Activated naive CD4-positive, alpha-beta T cell treated with anti-CD3 and anti-CD28 coated beads, Interleukin-2, amount 10 ng/mL, durations not matched to agents 7 days and 5 days (primary cell): Measurements from ENCODE around the gene MRPL27.

Experiments used
- CTCF ChIA-PET: fragments of 350-600 bp; sonication (Branson Sonifier 250); formaldehyde crosslinking; loops from one replicate; lab custom pipeline; 2021; ENCODE audit warnings: antibody characterized with exemption; lab: Charles Lee
- DNase-seq: peaks from one replicate; pipeline ENCODE4 v3.0.0-alpha.2; 2020
- H3K27ac Mint-ChIP-seq: one replicate; pipeline ENCODE4 v1.8.0; 2021; ENCODE audit warnings: mild to moderate bottlenecking, moderate library complexity, mixed read lengths
- H3K27me3 Mint-ChIP-seq: one replicate; pipeline ENCODE4 v1.8.0; 2021; ENCODE audit warnings: mild to moderate bottlenecking, mixed read lengths
- H3K36me3 Mint-ChIP-seq: one replicate; pipeline ENCODE4 v1.8.0; 2021; ENCODE audit warnings: mixed read lengths
- H3K4me1 Mint-ChIP-seq: one replicate; pipeline ENCODE4 v1.8.0; 2021; ENCODE audit warnings: mixed read lengths
- H3K4me3 Mint-ChIP-seq: one replicate; pipeline ENCODE4 v1.8.0; 2021; ENCODE audit warnings: mild to moderate bottlenecking, moderate library complexity, mixed read lengths
- H3K9me3 Mint-ChIP-seq: one replicate; pipeline ENCODE4 v1.8.0; 2021; ENCODE audit warnings: mixed read lengths

The MRPL27 gene

DNA sequence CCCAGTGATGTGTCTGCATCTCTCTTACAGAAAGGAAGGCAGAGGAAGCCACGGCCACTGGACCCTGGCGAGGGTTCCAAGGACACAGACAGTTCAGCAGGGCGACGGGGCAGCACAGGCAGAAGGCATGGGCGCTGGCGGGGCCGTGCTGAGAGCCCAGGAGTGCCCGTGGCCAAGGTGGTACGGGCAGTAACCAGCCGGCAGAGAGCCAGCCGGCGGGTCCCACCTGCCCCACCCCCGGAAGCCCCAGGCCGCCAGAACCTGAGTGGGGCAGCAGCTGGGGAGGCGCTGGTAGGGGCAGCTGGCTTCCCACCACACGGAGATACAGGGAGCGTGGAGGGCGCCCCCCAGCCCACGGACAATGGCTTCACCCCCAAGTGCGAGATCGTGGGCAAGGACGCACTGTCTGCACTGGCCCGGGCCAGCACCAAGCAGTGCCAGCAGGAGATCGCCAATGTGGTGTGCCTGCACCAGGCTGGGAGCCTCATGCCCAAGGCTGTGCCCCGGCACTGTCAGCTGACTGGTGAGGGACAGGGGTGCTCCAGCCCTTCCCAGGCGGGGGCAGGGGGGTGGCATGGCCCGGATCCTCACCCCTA lies 19.3 kb downstream of the MRPL27 start:
- Mint-ChIP-seq H3K36me3 (peaks cover 16% of the 10 kb centered on the region), H3K9me3 (no peaks in the 10 kb centered on the region), H3K27me3 (no peaks in the 10 kb centered on the region), H3K27ac (no peak overlapping the region), H3K4me3 (no peak overlapping the region), H3K4me1 (peaks cover 5% of the 10 kb centered on the region)
- DNase-seq, result no peak
- CTCF ChIA-PET, result no interaction called here

GRCh38 chr17:50352693-50353599 lies 20.0 kb downstream of the MRPL27 start:
- Mint-ChIP-seq H3K4me1 (peaks cover 12% of the 10 kb centered on the region), H3K36me3 (peaks cover 14% of the 10 kb centered on the region), H3K9me3 (no peaks in the 10 kb centered on the region), H3K27me3 (no peaks in the 10 kb centered on the region), H3K4me3 (no peak overlapping the region), H3K27ac (no peak overlapping the region)
- DNase-seq, result no peak
- CTCF ChIA-PET, result interaction anchor here (1.3 to 1.4 kb wide), 2 partner anchors 9 to 13 kb away, joined by 3 to 5 read pairs; no protein-coding TSS in a partner anchor

- peaks cover 13% of the 10 kb centered on the region for H3K36me3 Mint-ChIP-seq
- CTCF ChIA-PET, result interaction anchor here (1.3 to 1.4 kb wide), 2 partner anchors 10 to 14 kb away, joined by 3 to 5 read pairs; no protein-coding TSS in a partner anchor
Measured at GRCh38 chr17:50352072-50352692, 20.8 kb downstream of the MRPL27 start.

GRCh38 chr17:50350733-50351132 lies 22.3 kb downstream of the MRPL27 start:
- no peaks in the 10 kb centered on the region for H3K9me3 Mint-ChIP-seq
- peaks cover 26% of the 10 kb centered on the region for H3K4me1 Mint-ChIP-seq
- H3K27ac Mint-ChIP-seq, result no peak overlapping the region
- no peak overlapping the region for H3K4me3 Mint-ChIP-seq
- H3K36me3 Mint-ChIP-seq, result peaks cover 11% of the 10 kb centered on the region
- no peak for DNase-seq
- CTCF ChIA-PET, result no interaction called here
- H3K27me3 Mint-ChIP-seq, result peaks cover 5% of the 10 kb centered on the region

More at GRCh38 chr17:50352072-50352692, 20.8 kb downstream of the MRPL27 start:
- Mint-ChIP-seq H3K9me3 (no peaks in the 10 kb centered on the region), H3K4me1 (peaks cover 19% of the 10 kb centered on the region), H3K27ac (no peak overlapping the region), H3K27me3 (no peaks in the 10 kb centered on the region), H3K4me3 (no peak overlapping the region)
- DNase-seq, result no peak

DNA sequence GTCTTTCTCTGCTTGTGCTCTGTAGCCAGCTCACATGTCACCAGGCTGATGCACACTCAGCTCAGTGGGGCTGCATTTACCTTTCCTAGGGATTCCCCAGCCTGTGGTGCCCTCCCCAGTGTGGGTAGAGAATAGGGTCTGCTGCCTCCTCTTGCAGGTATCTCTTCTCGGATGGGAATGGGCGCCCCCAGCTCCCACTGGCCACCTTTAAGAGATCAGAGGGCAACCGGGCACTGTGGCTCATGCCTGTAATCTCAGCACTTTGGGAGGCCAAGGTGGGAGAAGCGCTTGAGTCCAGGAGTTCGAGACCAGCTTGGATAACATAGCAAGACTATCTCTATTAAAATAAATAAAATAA lies 23.8 kb downstream of the MRPL27 start:
- H3K9me3 Mint-ChIP-seq, result no peaks in the 10 kb centered on the region
- peaks cover 7% of the 10 kb centered on the region for H3K36me3 Mint-ChIP-seq
- H3K4me3 Mint-ChIP-seq, result peak overlapping the region; percentile 31
- H3K27ac Mint-ChIP-seq, result no peak overlapping the region
- DNase-seq, result no peak
- CTCF ChIA-PET, result interaction anchor here (0.9 to 2.2 kb wide), 5 partner anchors 10 to 131 kb away, joined by 3 to 20 read pairs (median 4); partner anchors contain the start of gene LRRC59
- H3K27me3 Mint-ChIP-seq, result peaks cover 14% of the 10 kb centered on the region
- peaks cover 36% of the 10 kb centered on the region for H3K4me1 Mint-ChIP-seq

GRCh38 chr17:50348522-50349242 lies 24.3 kb downstream of the MRPL27 start:
- H3K27me3 Mint-ChIP-seq, result peaks cover 14% of the 10 kb centered on the region
- no peak for DNase-seq
- peaks cover 36% of the 10 kb centered on the region for H3K4me1 Mint-ChIP-seq
- CTCF ChIA-PET, result interaction anchor here (0.9 to 2.2 kb wide), 5 partner anchors 11 to 131 kb away, joined by 3 to 20 read pairs (median 4); partner anchors contain the start of gene LRRC59
- H3K4me3 Mint-ChIP-seq, result peak overlapping the region; percentile 31
- H3K36me3 Mint-ChIP-seq, result peaks cover 6% of the 10 kb centered on the region
- peak overlapping the region; percentile 42 for H3K27ac Mint-ChIP-seq
- no peaks in the 10 kb centered on the region for H3K9me3 Mint-ChIP-seq

DNA sequence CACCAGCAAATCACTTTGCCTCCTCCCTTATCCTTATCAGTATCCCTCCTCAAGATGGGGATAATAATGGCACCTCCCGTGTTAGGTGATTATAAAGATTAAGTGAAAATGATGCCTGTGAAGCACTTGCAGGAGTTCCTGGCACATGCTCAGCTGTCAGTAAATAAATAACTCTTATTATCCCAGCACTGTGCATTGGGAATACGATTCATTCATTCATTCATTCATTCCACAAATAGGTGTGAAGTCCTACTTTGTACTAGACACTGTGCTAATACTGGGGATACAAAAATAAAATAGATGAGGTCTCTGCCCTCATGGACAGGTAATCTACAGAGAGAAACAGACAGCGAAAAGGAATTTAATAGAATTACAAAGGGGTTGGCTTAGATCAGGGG lies 25.1 kb downstream of the MRPL27 start:
- Mint-ChIP-seq H3K4me1 (peaks cover 36% of the 10 kb centered on the region), H3K36me3 (peaks cover 6% of the 10 kb centered on the region), H3K4me3 (peak overlapping the region; percentile 89), H3K27ac (peak overlapping the region; percentile 45), H3K9me3 (no peaks in the 10 kb centered on the region), H3K27me3 (peaks cover 15% of the 10 kb centered on the region)
- no peak for DNase-seq
- CTCF ChIA-PET, result interaction anchor here (0.7 to 2.2 kb wide), 3 partner anchors 14 to 49 kb away, joined by 3 to 20 read pairs (median 9); partner anchors contain the start of gene LRRC59

DNA sequence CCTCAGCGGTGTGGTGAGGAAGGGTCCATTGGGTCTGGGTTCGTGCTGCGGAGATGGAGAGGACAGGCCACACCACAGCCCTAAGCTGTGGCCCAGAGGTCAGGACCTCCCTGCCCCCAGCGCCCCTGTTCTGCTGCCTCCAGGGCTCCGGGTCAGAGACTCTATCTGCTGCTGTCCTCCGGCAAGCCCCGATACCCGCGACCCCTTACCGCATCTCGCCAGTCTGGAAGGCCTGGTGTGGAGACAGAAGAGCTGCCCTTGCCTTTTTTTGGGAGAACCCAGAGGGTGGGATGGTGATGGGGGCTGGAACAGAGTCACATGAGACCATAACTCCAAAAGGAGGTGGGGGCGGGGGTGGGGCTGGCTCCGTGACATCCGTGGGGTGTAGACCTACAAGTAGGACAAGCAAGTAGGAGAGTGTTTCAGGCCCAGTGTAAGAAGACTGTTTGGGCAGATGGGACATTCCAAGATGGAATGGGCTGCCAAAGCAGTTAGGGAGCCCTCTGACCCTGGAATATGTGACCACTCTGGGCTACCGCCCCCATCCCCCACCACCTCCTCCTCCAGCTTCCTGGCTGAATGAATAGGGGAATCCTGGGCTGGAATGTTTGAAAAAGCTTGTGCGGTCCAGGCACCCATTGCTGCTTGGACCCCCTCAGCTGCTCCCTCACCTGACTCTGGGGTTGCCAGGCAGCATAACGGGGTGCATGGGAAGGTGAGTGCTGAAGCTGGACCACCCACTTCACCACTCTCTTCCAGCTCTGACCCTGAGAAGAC lies 25.7 kb downstream of the MRPL27 start:
- Mint-ChIP-seq H3K27me3 (peaks cover 17% of the 10 kb centered on the region), H3K36me3 (peaks cover 5% of the 10 kb centered on the region), H3K27ac (peak overlapping the region; percentile 45), H3K4me3 (peak overlapping the region; percentile 89), H3K9me3 (no peaks in the 10 kb centered on the region), H3K4me1 (peaks cover 36% of the 10 kb centered on the region)
- no peak for DNase-seq
- CTCF ChIA-PET, result interaction anchor here (0.7 to 2.2 kb wide), 4 partner anchors 8 to 50 kb away, joined by 3 to 9 read pairs (median 4); partner anchors contain the start of gene LRRC59

DNA sequence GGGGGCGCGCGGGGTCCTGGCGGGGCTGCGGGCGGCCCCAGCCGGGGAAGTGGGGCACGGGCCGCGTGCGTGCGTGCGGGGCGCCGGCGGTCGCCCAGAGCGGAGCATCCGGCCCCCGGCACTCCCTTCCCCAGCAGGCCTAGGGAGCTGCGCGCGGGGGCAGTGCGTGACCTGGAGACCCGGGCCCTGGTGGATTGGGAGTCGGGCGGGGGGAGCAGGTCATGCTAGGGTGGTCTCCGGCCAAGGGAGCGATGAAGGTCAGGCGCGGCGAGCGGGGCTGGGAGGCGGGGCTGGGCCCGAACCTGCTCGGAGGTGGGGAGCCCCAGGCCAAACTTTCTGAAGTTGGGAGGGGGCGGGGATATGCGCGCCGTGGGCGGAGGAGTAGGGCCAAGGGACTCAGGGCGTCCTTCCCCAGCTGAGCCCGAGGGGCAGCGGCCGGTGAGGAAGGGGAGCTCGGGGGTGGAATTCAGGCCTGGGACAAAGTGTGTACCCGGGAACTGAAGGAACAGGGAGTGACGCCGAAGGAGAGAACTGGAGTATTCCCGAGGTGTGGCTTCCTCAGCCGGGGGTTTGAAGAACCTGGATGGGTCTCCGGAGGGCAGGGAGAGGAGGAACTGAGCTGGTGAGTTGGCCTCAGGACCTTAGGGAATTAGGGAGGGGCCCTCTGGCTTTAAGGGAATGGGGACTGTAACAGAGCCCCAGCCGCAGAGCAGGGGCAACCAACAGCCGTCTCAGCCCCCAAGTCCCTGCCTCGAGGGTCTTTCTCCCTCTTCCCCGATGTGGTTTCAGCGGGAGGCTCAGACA lies 26.5 kb downstream of the MRPL27 start:
- Mint-ChIP-seq H3K4me1 (peaks cover 36% of the 10 kb centered on the region), H3K27ac (peak overlapping the region; percentile 87), H3K4me3 (peak overlapping the region; percentile 89), H3K27me3 (peaks cover 20% of the 10 kb centered on the region), H3K9me3 (no peaks in the 10 kb centered on the region), H3K36me3 (peaks cover 4% of the 10 kb centered on the region)
- CTCF ChIA-PET, result interaction anchor here (0.9 to 1.7 kb wide), 3 partner anchors 9 to 50 kb away, joined by 3 to 9 read pairs (median 4); partner anchors contain the start of gene LRRC59
- DNase-seq, result peak; percentile 72

DNA sequence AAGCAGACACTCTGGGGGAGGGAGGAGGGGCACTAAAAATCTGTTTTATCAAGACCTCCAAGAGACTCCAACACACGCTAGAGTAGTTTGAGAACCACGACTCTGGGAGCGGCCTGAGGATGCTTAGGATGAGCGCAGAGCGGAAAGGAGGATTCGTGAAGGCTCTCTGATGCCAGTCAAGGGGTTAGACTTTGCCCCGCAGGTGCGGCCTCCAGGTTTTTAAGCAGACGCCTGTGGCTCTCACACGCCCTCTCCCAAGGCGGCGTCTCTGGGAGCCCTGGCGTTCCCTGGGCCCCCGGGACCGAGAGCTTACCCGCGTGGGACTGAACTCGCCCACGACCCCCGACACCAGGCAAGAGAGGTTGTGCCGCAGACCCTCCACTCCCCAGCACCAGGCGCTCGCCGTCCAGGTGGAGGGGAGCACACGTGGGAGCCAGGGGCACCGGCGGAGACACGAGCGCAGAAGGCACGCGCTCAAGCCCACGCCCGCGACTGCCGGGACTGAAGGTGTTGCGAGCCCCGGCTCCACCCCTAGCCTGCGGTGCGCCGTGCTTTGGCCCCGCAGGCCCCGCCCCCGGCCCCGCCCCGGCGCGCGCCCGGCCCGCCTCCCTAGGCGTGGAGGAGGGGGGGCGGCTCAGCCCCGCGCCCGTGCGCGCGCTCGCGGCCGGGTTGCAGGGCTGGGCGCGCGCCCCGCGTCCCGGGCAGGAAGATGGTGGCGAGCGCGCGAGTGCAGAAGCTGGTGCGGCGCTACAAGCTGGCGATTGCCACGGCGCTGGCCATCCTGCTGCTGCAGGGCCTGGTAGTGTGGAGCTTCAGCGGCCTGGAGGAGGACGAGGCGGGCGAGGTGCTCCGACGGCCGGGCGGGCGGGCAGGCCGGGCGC lies 27.3 kb downstream of the MRPL27 start, which contains the start of gene XYLT2:
XYLT2 (plus strand) TSS at position 695 of the 881 bp plus-strand sequence; CDS start at position 710, 15 bp downstream.
- Mint-ChIP-seq H3K4me1 (peaks cover 36% of the 10 kb centered on the region), H3K27ac (peak within 1 kb of the TSS; percentile 94), H3K9me3 (no peaks in the 10 kb centered on the region), H3K4me3 (peak within 1 kb of the TSS; percentile 89), H3K36me3 (peaks cover 4% of the 10 kb centered on the region), H3K27me3 (peaks cover 20% of the 10 kb centered on the region)
- CTCF ChIA-PET, result interaction anchor here (1.1 to 1.7 kb wide), 2 partner anchors 16 to 51 kb away, joined by 4 to 9 read pairs; partner anchors contain the start of gene LRRC59
- peak; percentile 92 for DNase-seq

DNA sequence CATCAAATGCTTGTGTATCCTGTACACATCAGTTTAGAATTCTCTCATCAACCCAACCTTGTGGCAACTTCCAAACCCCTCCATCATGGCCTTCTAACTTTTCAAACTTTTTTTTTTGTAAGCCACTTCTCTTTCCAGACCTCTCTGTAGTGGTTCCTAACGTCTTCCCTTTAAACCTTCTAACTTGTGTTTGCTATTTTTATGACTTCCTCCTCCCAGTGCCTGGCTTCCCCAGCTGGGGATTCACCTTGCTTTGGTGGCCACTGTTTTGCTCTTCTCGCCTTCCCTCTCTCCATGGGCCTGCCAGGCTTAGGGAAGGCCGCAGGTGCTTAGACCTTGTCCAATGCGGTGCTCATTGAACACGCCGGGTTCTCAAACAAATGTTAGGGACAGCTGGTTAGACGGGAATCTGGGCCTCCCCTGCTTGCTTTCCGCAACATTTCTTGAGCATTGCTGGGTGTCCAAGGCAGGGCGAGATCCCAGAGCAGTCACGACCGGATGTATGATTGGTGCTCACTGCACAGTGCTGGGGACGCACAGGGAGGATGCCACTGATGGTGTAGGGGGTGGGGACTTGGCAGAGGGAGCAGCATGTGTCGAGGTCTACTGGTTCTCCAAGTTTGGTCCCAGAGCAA lies 28.1 kb downstream of the MRPL27 start:
- Mint-ChIP-seq H3K36me3 (peaks cover 4% of the 10 kb centered on the region), H3K4me1 (peaks cover 36% of the 10 kb centered on the region), H3K4me3 (peak overlapping the region; percentile 62), H3K27me3 (peaks cover 27% of the 10 kb centered on the region), H3K9me3 (no peaks in the 10 kb centered on the region), H3K27ac (no peak overlapping the region)
- DNase-seq, result no peak
- CTCF ChIA-PET, result no interaction called here
